Activated naive CD4-positive, alpha-beta T cell treated with anti-CD3 and anti-CD28 coated beads, Interleukin-2, amount 50 U/mL, for 24 hours (primary cell): Measurements from ENCODE around the gene RBSN.
A peak's percentile ranks its signal among the peaks of the same experiment; 100 is the strongest.

Source experiments
- H3K27ac Mint-ChIP-seq: one replicate; pipeline ENCODE4 v1.8.0; 2021; ENCODE audit warnings: mild to moderate bottlenecking, mixed read lengths
- H3K27me3 Mint-ChIP-seq: one replicate; pipeline ENCODE4 v1.8.0; 2021; ENCODE audit warnings: mixed read lengths
- H3K36me3 Mint-ChIP-seq: one replicate; pipeline ENCODE4 v1.8.0; 2021; ENCODE audit warnings: mixed read lengths
- H3K4me1 Mint-ChIP-seq: one replicate; pipeline ENCODE4 v1.8.0; 2021; ENCODE audit warnings: mixed read lengths
- H3K4me3 Mint-ChIP-seq: one replicate; pipeline ENCODE4 v1.8.0; 2021; ENCODE audit warnings: mild to moderate bottlenecking, mixed read lengths
- H3K9me3 Mint-ChIP-seq: one replicate; pipeline ENCODE4 v1.8.0; 2021; ENCODE audit warnings: mixed read lengths

The RBSN gene

GRCh38 chr3:15052335-15053242, 46.4 kb downstream of the RBSN start:
- Mint-ChIP-seq H3K27me3 (no peaks in the 10 kb centered on the region), H3K27ac (peak overlapping the region; percentile 46), H3K4me1 (peaks cover 50% of the 10 kb centered on the region), H3K36me3 (peaks cover 8% of the 10 kb centered on the region), H3K9me3 (no peaks in the 10 kb centered on the region), H3K4me3 (no peak overlapping the region)

GRCh38 chr3:15051531-15051930, 47.4 kb downstream of the RBSN start:
- Mint-ChIP-seq H3K4me1 (peaks cover 49% of the 10 kb centered on the region), H3K36me3 (peaks cover 8% of the 10 kb centered on the region)

DNA sequence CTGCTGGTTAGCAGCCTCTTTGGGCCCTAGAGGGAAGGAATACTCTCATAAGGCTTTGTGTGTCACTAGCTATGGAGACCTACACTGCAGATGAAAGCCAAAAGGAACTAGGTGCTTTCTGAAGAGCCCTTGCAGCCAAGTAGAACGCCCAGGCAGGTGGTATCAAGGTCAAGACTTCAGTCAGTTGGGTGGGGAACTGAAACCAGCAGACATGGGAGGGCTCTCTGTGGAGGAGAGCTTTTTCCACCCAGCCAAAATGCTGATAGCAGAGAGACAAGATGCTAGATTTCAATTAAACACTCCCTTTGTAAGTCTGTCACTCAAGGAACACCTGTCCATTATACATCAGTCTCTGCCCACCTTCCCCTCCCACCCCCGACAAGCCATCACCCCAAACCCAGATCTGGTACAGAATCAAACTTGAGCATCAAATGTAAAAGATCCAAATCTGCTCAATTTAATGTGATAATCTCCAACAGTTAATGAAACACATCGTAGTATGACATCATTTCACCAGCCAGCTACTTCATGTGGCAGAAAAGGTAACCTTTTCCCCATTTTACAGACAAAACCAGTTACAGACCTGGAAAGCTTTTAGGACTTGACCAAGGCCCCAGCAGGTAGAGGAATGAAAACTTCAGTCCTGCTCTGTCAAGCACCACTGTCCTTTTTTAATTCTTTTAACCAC, 48.4 kb downstream of the RBSN start:
- peak overlapping the region; percentile 57 for H3K27ac Mint-ChIP-seq
- no peaks in the 10 kb centered on the region for H3K27me3 Mint-ChIP-seq
- H3K9me3 Mint-ChIP-seq = no peaks in the 10 kb centered on the region
- H3K4me3 Mint-ChIP-seq = no peak overlapping the region
- H3K36me3 Mint-ChIP-seq = peaks cover 10% of the 10 kb centered on the region
- H3K4me1 Mint-ChIP-seq = peaks cover 47% of the 10 kb centered on the region

More at GRCh38 chr3:15051531-15051930, 47.4 kb downstream of the RBSN start:
- no peaks in the 10 kb centered on the region for H3K27me3 Mint-ChIP-seq
- H3K9me3 Mint-ChIP-seq = no peaks in the 10 kb centered on the region
- H3K4me3 Mint-ChIP-seq = no peak overlapping the region
- no peak overlapping the region for H3K27ac Mint-ChIP-seq

DNA sequence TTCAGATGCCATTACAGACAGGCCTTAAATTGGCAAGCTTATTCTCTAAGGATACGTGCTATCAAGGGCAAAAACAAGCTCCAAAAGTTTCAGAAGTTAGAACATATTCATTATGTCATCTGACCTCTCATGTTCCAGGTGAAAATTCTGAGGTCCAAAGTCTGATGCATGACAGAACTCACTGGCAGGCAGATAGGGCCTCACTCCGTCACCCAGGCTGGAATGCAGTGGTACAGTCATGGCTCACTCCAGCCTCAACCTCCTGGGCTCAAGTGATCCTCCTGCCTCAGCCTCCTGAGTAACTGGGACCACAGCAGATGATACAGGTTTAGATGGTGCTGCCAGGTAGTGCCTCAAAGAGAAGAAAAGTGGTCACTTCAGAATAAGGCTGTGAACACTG, 49.4 kb downstream of the RBSN start:
- H3K36me3 Mint-ChIP-seq = peaks cover 8% of the 10 kb centered on the region
- H3K4me3 Mint-ChIP-seq = no peak overlapping the region
- H3K27ac Mint-ChIP-seq = no peak overlapping the region
- H3K27me3 Mint-ChIP-seq = no peaks in the 10 kb centered on the region
- H3K4me1 Mint-ChIP-seq = peaks cover 39% of the 10 kb centered on the region
- H3K9me3 Mint-ChIP-seq = no peaks in the 10 kb centered on the region

DNA sequence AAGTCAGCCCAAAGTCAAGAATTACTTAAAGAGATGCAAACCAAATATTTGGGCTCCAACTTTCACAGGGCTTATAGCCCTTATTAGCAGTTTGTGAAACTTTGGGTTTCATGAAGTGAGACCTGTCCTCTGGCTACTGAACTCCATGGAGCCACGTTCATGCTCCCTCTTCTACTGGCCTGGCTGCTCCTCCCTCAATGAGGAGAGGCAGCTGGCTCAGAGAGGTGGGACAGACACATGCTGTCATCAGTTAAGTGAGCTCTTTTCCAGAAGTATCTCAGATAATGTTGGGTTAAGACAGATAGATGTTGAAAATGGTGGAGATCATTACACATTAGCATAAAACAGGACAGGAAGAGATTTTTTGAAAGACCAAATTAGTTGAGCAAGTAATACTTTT, 53.3 kb downstream of the RBSN start:
- Mint-ChIP-seq H3K27me3 (no peaks in the 10 kb centered on the region), H3K4me3 (no peak overlapping the region), H3K27ac (no peak overlapping the region), H3K36me3 (peaks cover 10% of the 10 kb centered on the region), H3K4me1 (peaks cover 35% of the 10 kb centered on the region), H3K9me3 (no peaks in the 10 kb centered on the region)

GRCh38 chr3:15044326-15044725, 54.6 kb downstream of the RBSN start:
- H3K4me1 Mint-ChIP-seq = peaks cover 30% of the 10 kb centered on the region
- H3K27ac Mint-ChIP-seq = peak overlapping the region; percentile 71
- no peaks in the 10 kb centered on the region for H3K9me3 Mint-ChIP-seq
- peaks cover 10% of the 10 kb centered on the region for H3K36me3 Mint-ChIP-seq
- H3K4me3 Mint-ChIP-seq = no peak overlapping the region
- H3K27me3 Mint-ChIP-seq = no peaks in the 10 kb centered on the region

- Mint-ChIP-seq H3K4me1 (peaks cover 30% of the 10 kb centered on the region), H3K27ac (peak overlapping the region; percentile 51), H3K27me3 (no peaks in the 10 kb centered on the region), H3K36me3 (peaks cover 10% of the 10 kb centered on the region), H3K9me3 (no peaks in the 10 kb centered on the region), H3K4me3 (no peak overlapping the region)
Observed at GRCh38 chr3:15043408-15044171, 55.4 kb downstream of the RBSN start.

DNA sequence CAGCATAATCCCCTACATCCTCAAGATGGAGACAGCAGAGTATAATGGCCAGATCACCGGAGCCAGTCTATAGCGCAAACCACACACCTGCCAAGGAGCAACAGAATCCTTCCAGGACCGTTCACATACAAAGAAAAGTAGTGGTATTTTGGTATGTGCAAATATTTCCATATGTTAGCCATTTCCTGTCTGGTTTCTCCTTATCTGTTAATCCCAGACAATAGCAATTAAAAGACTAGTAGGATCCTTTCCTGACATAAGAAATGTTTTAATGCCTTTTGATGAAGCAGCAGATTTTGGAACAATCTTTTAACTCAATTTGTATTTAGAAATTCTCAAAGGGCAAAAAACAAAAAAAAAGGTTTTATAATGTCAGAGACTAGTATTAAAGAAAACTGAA, 56.0 kb downstream of the RBSN start:
- Mint-ChIP-seq H3K4me1 (peaks cover 30% of the 10 kb centered on the region), H3K27ac (no peak overlapping the region), H3K4me3 (no peak overlapping the region)

GRCh38 chr3:15041950-15042349, 57.0 kb downstream of the RBSN start:
- Mint-ChIP-seq H3K27ac (peak overlapping the region; percentile 36), H3K4me3 (no peak overlapping the region), H3K36me3 (peaks cover 10% of the 10 kb centered on the region), H3K4me1 (peaks cover 29% of the 10 kb centered on the region), H3K9me3 (no peaks in the 10 kb centered on the region), H3K27me3 (no peaks in the 10 kb centered on the region)

More for the DNA sequence above, 56.0 kb downstream of the RBSN start:
- Mint-ChIP-seq H3K27me3 (no peaks in the 10 kb centered on the region), H3K9me3 (no peaks in the 10 kb centered on the region), H3K36me3 (peaks cover 10% of the 10 kb centered on the region)

GRCh38 chr3:15040844-15041243, 58.1 kb downstream of the RBSN start:
- H3K4me3 Mint-ChIP-seq = no peak overlapping the region
- H3K4me1 Mint-ChIP-seq = peaks cover 26% of the 10 kb centered on the region
- H3K9me3 Mint-ChIP-seq = no peaks in the 10 kb centered on the region
- peaks cover 5% of the 10 kb centered on the region for H3K36me3 Mint-ChIP-seq
- H3K27ac Mint-ChIP-seq = peak overlapping the region; percentile 52
- no peaks in the 10 kb centered on the region for H3K27me3 Mint-ChIP-seq

- Mint-ChIP-seq H3K4me3 (no peak overlapping the region), H3K36me3 (peaks cover 2% of the 10 kb centered on the region), H3K27me3 (no peaks in the 10 kb centered on the region), H3K9me3 (no peaks in the 10 kb centered on the region), H3K4me1 (peaks cover 12% of the 10 kb centered on the region), H3K27ac (no peak overlapping the region)
Observed at GRCh38 chr3:15038306-15038705, 60.6 kb downstream of the RBSN start.

DNA sequence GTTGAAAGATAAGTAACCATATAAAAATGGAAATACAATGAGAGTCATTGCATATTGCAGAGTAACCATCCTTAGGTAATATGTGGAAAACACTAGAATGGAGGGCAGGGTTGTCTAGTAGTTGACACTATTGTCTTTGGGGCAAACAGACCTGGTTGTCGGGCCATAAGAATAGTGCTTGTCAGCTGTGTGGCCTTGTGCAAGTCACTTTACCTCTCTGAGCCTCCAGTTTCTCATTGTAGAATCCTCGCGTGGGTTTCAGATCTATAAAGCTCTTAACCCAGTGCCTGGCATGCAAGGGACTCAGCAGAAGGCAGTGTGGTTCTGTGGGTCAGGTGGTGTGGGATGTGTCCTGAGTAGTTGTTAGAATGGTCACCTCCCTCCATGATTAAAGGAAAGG, 65.8 kb downstream of the RBSN start:
- Mint-ChIP-seq H3K27ac (peak overlapping the region; percentile 76), H3K9me3 (no peaks in the 10 kb centered on the region), H3K27me3 (no peaks in the 10 kb centered on the region), H3K4me1 (no peaks in the 10 kb centered on the region), H3K4me3 (no peak overlapping the region), H3K36me3 (peaks cover 8% of the 10 kb centered on the region)

- no peaks in the 10 kb centered on the region for H3K27me3 Mint-ChIP-seq
- no peaks in the 10 kb centered on the region for H3K4me1 Mint-ChIP-seq
- no peak overlapping the region for H3K4me3 Mint-ChIP-seq
- peaks cover 9% of the 10 kb centered on the region for H3K36me3 Mint-ChIP-seq
- H3K9me3 Mint-ChIP-seq = no peaks in the 10 kb centered on the region
- peak overlapping the region; percentile 76 for H3K27ac Mint-ChIP-seq
Observed at GRCh38 chr3:15032650-15033049, 66.3 kb downstream of the RBSN start.

GRCh38 chr3:15029625-15030024, 69.3 kb downstream of the RBSN start:
- Mint-ChIP-seq H3K4me3 (no peak overlapping the region), H3K27ac (peak overlapping the region; percentile 49), H3K4me1 (no peaks in the 10 kb centered on the region), H3K36me3 (peaks cover 15% of the 10 kb centered on the region), H3K27me3 (no peaks in the 10 kb centered on the region), H3K9me3 (no peaks in the 10 kb centered on the region)

DNA sequence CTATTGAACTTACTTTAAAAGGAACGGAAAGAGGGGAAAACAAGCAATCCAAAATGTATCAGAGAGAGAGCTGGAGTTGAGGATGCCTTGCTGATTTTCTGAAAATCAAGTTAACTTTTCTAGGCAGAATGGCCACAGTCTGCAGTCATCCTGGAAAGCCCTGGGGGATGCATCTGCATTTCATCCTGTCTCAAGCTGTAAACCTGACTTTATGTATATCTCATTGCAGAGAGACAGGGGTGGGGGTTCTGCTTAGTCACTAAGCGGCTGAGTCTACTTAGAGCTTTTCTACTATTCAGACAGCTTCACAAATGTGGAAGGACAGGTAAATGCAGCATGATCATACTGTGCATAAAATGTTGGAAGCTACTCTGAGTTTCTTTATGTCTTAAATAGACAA, 75.2 kb downstream of the RBSN start:
- peaks cover 16% of the 10 kb centered on the region for H3K36me3 Mint-ChIP-seq
- H3K4me1 Mint-ChIP-seq = no peaks in the 10 kb centered on the region
- H3K9me3 Mint-ChIP-seq = no peaks in the 10 kb centered on the region
- H3K4me3 Mint-ChIP-seq = no peak overlapping the region
- H3K27ac Mint-ChIP-seq = peak overlapping the region; percentile 35
- H3K27me3 Mint-ChIP-seq = no peaks in the 10 kb centered on the region
